ENCODE data around the gene REPIN1. TPM values are rescaled to one million over a fixed set of nuclear protein-coding genes. Genes with fewer than 3 reads are reported as not detected.

REPIN1 gene
- total and polyA plus RNA-seq, 7 experiments from 2014 or later = 46.7 to 103 (median 78.4) TPM

- Histone ChIP-seq H3K9me3 (ENCODE audit: control insufficient read depth in 2 of 3, low read length in 3 of 3) (no peaks in the 10 kb centered on the region), H3K36me3 (ENCODE audit: control insufficient read depth in 2 of 3, insufficient read depth in 3 of 3, low read length in 3 of 3) (peaks cover 0 to 10% (median 0%) of the 10 kb centered on the region in 3 experiments), H3K4me3 (ENCODE audit: low read length) (no peak overlapping the region), H3K27ac (ENCODE audit: low read depth, low read length) (no peak overlapping the region), H3K4me1 (ENCODE audit: control insufficient read depth in 2 of 2, insufficient read depth in 2 of 2, low read length in 2 of 2) (no peaks in the 10 kb centered on the region), H3K27me3 (ENCODE audit: control insufficient read depth in 2 of 2, insufficient read depth in 2 of 2, low read length in 2 of 2) (no peaks in the 10 kb centered on the region)
- Mint-ChIP-seq H3K27me3 (no peaks in the 10 kb centered on the region), H3K27ac (no peak overlapping the region), H3K4me1 (peaks cover 4 to 12% (median 7%) of the 10 kb centered on the region in 7 donors), H3K4me3 (no peak overlapping the region), H3K36me3 (peaks cover 0 to 11% (median 0%) of the 10 kb centered on the region in 5 donors), H3K9me3 (no peaks in the 10 kb centered on the region)
- POLR2A ChIA-PET = no interaction called here
- no peak for ATAC-seq
- no peak for DNase-seq
- CTCF ChIA-PET = interaction anchor here (1.2 kb wide), 1 partner anchor 11 kb away, joined by 3 read pairs; no protein-coding TSS in a partner anchor
- intact Hi-C loops (cut with micrococcal nuclease) = no loop called here
Observed at GRCh38 chr7:150396851-150397260, 28.2 kb downstream of the REPIN1 start.

DNA sequence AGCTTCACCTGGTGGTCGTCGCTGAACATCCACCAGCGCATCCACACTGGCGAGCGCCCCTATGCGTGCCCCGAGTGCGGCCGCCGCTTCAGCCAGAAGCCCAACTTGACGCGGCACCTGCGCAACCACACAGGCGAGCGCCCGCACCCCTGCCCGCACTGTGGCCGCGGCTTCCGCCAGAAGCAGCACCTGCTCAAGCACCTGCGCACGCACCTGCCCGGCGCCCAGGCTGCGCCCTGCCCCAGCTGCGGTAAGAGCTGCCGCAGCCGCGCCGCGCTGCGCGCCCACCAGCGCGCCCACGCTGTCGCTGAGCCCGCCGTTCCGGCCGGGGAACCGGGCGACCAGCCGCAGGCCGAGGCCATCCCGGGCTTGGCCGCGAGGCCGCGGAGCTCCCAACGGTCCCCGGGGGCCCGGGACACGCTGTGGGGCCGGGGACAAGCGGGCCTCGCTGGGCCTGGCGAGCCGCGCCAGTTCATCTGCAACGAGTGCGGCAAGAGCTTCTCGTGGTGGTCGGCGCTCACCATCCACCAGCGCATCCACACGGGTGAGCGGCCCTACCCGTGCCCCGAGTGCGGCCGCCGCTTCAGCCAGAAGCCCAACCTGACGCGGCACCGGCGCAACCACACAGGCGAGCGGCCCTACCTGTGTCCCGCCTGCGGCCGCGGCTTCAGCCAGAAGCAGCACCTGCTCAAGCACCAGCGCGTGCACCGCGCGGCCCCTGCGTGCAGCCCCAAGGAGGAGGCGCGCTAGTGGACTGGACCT is 28.9 kb downstream of the REPIN1 start:
- no peak for ATAC-seq
- DNase-seq = no peak
- H3K9me3 ChIP-seq (ENCODE audit: control insufficient read depth in 2 of 3, low read length in 3 of 3) = no peaks in the 10 kb centered on the region
- Mint-ChIP-seq H3K27me3 (no peaks in the 10 kb centered on the region), H3K4me1 (peaks cover 6 to 12% (median 9%) of the 10 kb centered on the region in 7 donors), H3K4me3 (no peak overlapping the region), H3K36me3 (peaks cover 0 to 7% (median 0%) of the 10 kb centered on the region in 5 donors), H3K27ac (no peak overlapping the region), H3K9me3 (no peaks in the 10 kb centered on the region)
- ChIA-PET POLR2A (no interaction called here), CTCF (interaction anchor here (1.2 kb wide), 1 partner anchor 12 kb away, joined by 3 read pairs; no protein-coding TSS in a partner anchor)
- H3K27me3 ChIP-seq (ENCODE audit: control insufficient read depth in 2 of 2, insufficient read depth in 2 of 2, low read length in 2 of 2) = no peaks in the 10 kb centered on the region
- no peak overlapping the region for H3K27ac ChIP-seq (ENCODE audit: low read depth, low read length)
- no peaks in the 10 kb centered on the region for H3K4me1 ChIP-seq (ENCODE audit: control insufficient read depth in 2 of 2, insufficient read depth in 2 of 2, low read length in 2 of 2)
- H3K36me3 ChIP-seq (ENCODE audit: control insufficient read depth in 2 of 3, insufficient read depth in 3 of 3, low read length in 3 of 3) = peaks cover 0 to 10% (median 0%) of the 10 kb centered on the region in 3 experiments
- intact Hi-C loops (cut with micrococcal nuclease) = no loop called here
- no peak overlapping the region for H3K4me3 ChIP-seq (ENCODE audit: low read length)

- Mint-ChIP-seq H3K4me1 (peaks cover 6 to 17% (median 9%) of the 10 kb centered on the region in 7 donors), H3K27ac (no peak overlapping the region), H3K27me3 (no peaks in the 10 kb centered on the region), H3K36me3 (peaks cover 0 to 6% (median 0%) of the 10 kb centered on the region in 5 donors), H3K9me3 (no peaks in the 10 kb centered on the region), H3K4me3 (no peak overlapping the region)
- Histone ChIP-seq H3K4me1 (ENCODE audit: control insufficient read depth in 2 of 2, insufficient read depth in 2 of 2, low read length in 2 of 2) (no peaks in the 10 kb centered on the region), H3K27me3 (ENCODE audit: control insufficient read depth in 2 of 2, insufficient read depth in 2 of 2, low read length in 2 of 2) (no peaks in the 10 kb centered on the region), H3K36me3 (ENCODE audit: control insufficient read depth in 2 of 3, insufficient read depth in 3 of 3, low read length in 3 of 3) (peaks cover 0 to 10% (median 0%) of the 10 kb centered on the region in 3 experiments), H3K27ac (ENCODE audit: low read depth, low read length) (no peak overlapping the region), H3K9me3 (ENCODE audit: control insufficient read depth in 2 of 3, low read length in 3 of 3) (no peaks in the 10 kb centered on the region), H3K4me3 (ENCODE audit: low read length) (no peak overlapping the region)
- ATAC-seq (no peak), DNase-seq (no peak)
- ChIA-PET CTCF (no interaction called here), POLR2A (no interaction called here)
- intact Hi-C loops (cut with micrococcal nuclease) = no loop called here
Observed at GRCh38 chr7:150398108-150398964, 29.7 kb downstream of the REPIN1 start.

- peaks cover 0 to 10% (median 0%) of the 10 kb centered on the region in 3 experiments for H3K36me3 ChIP-seq (ENCODE audit: control insufficient read depth in 2 of 3, insufficient read depth in 3 of 3, low read length in 3 of 3)
- intact Hi-C loops (cut with micrococcal nuclease) = no loop called here
- H3K36me3 Mint-ChIP-seq = peaks cover 0 to 6% (median 0%) of the 10 kb centered on the region in 5 donors
- H3K27me3 ChIP-seq (ENCODE audit: control insufficient read depth in 2 of 2, insufficient read depth in 2 of 2, low read length in 2 of 2) = no peaks in the 10 kb centered on the region
- H3K4me3 Mint-ChIP-seq = no peak overlapping the region
- no peaks in the 10 kb centered on the region for H3K9me3 Mint-ChIP-seq
- H3K27me3 Mint-ChIP-seq = no peaks in the 10 kb centered on the region
- DNase-seq = no peak
- ATAC-seq = no peak
- peaks cover 2 to 5% of the 10 kb centered on the region in 2 donors for H3K4me1 ChIP-seq (ENCODE audit: control insufficient read depth in 2 of 2, insufficient read depth in 2 of 2, low read length in 2 of 2)
- no peak overlapping the region for H3K4me3 ChIP-seq (ENCODE audit: low read length)
- H3K4me1 Mint-ChIP-seq = peaks cover 7 to 21% (median 15%) of the 10 kb centered on the region in 7 donors
- H3K27ac ChIP-seq (ENCODE audit: low read depth, low read length) = no peak overlapping the region
- no peaks in the 10 kb centered on the region for H3K9me3 ChIP-seq (ENCODE audit: control insufficient read depth in 2 of 3, low read length in 3 of 3)
- ChIA-PET CTCF (no interaction called here), POLR2A (interaction anchor here (1.1 kb wide), 1 partner anchor 29 kb away, joined by 5 read pairs; no protein-coding TSS in a partner anchor)
- no peak overlapping the region for H3K27ac Mint-ChIP-seq
Observed at GRCh38 chr7:150398965-150399320, 30.3 kb downstream of the REPIN1 start.

- intact Hi-C loops (cut with micrococcal nuclease) = loop anchor here in 1 of 2 donors (10.0 kb wide), 1 partner anchor 825 kb away; the partner anchor contains the start of gene ABCF2
- ChIA-PET CTCF (no interaction called here), POLR2A (interaction anchor here (1.1 to 1.3 kb wide), 2 partner anchors 21 to 29 kb away, joined by 5 read pairs; no protein-coding TSS in a partner anchor)
- no peaks in the 10 kb centered on the region for H3K27me3 Mint-ChIP-seq
- H3K4me1 Mint-ChIP-seq = peaks cover 12 to 23% (median 20%) of the 10 kb centered on the region in 7 donors
- no peaks in the 10 kb centered on the region for H3K9me3 ChIP-seq (ENCODE audit: control insufficient read depth in 2 of 3, low read length in 3 of 3)
- DNase-seq (no peak), ATAC-seq (no peak)
- no peak overlapping the region for H3K27ac ChIP-seq (ENCODE audit: low read depth, low read length)
- peaks cover 0 to 10% (median 0%) of the 10 kb centered on the region in 3 experiments for H3K36me3 ChIP-seq (ENCODE audit: control insufficient read depth in 2 of 3, insufficient read depth in 3 of 3, low read length in 3 of 3)
- no peaks in the 10 kb centered on the region for H3K9me3 Mint-ChIP-seq
- H3K4me3 Mint-ChIP-seq = no peak overlapping the region
- no peak overlapping the region for H3K27ac Mint-ChIP-seq
- no peak overlapping the region for H3K4me3 ChIP-seq (ENCODE audit: low read length)
- peaks cover 0 to 6% (median 0%) of the 10 kb centered on the region in 5 donors for H3K36me3 Mint-ChIP-seq
- no peaks in the 10 kb centered on the region for H3K27me3 ChIP-seq (ENCODE audit: control insufficient read depth in 2 of 2, insufficient read depth in 2 of 2, low read length in 2 of 2)
- H3K4me1 ChIP-seq (ENCODE audit: control insufficient read depth in 2 of 2, insufficient read depth in 2 of 2, low read length in 2 of 2) = peaks cover 8 to 11% of the 10 kb centered on the region in 2 donors
Observed at GRCh38 chr7:150399421-150400007, 30.9 kb downstream of the REPIN1 start.
